Uterus (tissue), 2 donors: Measurements from ENCODE around the gene KRCC1.

Experiments used
- POLR2A ChIP-seq, 2 donors: fragments of 450-650 bp; IDR thresholded peaks; one replicate each; pipeline ENCODE4 v1.6.1; 2016; ENCODE audit warnings: antibody characterized with exemption in 2 of 2, mild to moderate bottlenecking in 1 of 2, moderate library complexity in 1 of 2
- TF ChIP-seq, protein P1 (sequence below), 4 experiments: fragments of 200-600 bp in 2 of 4; fragments of 450-650 bp in 2 of 4; sonication (generic) in 2 of 4; IDR thresholded peaks; one replicate each; pipeline ENCODE4 v1.5.1; 2016 to 2019; ENCODE audit warnings: antibody characterized with exemption in 4 of 4, mild to moderate bottlenecking in 2 of 4, moderate library complexity in 1 of 4

DNA sequence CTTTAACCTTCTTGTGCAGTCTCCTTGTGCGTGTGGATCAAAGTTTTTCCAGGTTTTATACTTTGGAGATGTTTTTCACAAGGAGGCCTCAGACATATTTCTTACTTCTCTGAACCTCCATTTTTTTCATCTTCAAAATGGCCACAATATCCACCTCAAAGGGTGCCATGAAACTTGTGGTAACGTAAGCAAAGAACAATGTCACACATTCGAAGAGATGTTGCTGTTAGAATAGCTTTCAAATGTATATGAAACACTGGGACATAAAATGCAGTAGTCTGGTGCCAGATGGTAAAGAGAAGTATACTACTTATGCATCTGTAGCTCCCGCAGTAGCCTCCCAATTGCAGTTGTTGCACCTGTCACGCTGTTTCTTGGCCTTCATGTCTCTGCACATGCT lies 2.6 kb upstream of the KRCC1 start:
- TF ChIP-seq, protein P1, sequence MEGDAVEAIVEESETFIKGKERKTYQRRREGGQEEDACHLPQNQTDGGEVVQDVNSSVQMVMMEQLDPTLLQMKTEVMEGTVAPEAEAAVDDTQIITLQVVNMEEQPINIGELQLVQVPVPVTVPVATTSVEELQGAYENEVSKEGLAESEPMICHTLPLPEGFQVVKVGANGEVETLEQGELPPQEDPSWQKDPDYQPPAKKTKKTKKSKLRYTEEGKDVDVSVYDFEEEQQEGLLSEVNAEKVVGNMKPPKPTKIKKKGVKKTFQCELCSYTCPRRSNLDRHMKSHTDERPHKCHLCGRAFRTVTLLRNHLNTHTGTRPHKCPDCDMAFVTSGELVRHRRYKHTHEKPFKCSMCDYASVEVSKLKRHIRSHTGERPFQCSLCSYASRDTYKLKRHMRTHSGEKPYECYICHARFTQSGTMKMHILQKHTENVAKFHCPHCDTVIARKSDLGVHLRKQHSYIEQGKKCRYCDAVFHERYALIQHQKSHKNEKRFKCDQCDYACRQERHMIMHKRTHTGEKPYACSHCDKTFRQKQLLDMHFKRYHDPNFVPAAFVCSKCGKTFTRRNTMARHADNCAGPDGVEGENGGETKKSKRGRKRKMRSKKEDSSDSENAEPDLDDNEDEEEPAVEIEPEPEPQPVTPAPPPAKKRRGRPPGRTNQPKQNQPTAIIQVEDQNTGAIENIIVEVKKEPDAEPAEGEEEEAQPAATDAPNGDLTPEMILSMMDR (IDR thresholded peaks at IDR 0.05), result no peak
- TF ChIP-seq POLR2A (IDR thresholded peaks at IDR 0.05), result no peak
